ENCODE results near the gene IRF2BP2. TPM values are rescaled to one million over a fixed set of nuclear protein-coding genes. Genes with fewer than 3 reads are reported as not detected.

IRF2BP2 gene
- total and polyA plus RNA-seq, 2 of the 13 experiments (the other 11 are each of a cell fraction or from before 2014, with no cell fraction given), result 140 to 147 TPM

DNA sequence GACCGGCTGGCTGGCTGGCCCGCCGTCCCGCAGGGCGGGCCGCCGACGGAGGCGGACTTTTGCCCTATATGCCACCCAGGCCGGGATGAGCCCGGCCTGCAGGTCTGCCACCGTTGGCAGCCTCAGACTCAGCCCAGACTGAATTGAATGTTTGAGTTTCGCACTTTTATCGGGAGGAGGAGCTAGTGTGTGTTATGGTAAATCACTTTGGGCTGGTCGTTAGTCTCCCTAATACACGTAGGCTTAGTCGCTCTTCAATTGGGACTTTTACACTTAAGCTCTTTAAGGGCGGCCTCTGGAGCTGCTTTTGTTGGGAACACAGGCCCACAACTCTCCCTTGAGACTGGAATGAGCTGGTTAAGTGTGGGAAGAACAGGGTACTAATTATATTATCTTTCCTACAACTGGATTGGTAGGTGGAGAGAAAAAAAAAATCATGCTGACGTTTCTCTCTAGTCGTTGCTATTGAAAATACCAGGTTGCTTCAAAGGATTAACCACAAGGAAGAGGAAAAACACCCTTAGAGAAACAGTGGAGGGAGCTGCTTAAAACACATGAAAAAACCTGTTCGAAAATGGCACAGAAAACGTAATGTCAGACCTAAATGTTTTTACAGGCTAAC lies 1.4 kb upstream of the IRF2BP2 start (continued):
- TF ChIP-seq MATR3 (CRISPR knock-in tag; IDR thresholded peaks at IDR 0.05), result no peak
- TF ChIP-seq TP53 (CRISPR knock-in tag; conservative IDR thresholded peaks at IDR 0.05), result no peak; the same call in 1 of the 2 replicates
- no peak; the same call in 1 of the 2 replicates for TF ChIP-seq SAP130 (CRISPR knock-in tag; IDR thresholded peaks at IDR 0.05; ENCODE audit: low read depth)
- TF ChIP-seq ZNF691 (CRISPR knock-in tag; IDR thresholded peaks at IDR 0.05; ENCODE audit: borderline replicate concordance, low read depth), result no peak
- no peak for TF ChIP-seq ZNF382 (CRISPR knock-in tag; IDR thresholded peaks at IDR 0.05; ENCODE audit: borderline replicate concordance)
- TF ChIP-seq NFYC (CRISPR knock-in tag; IDR thresholded peaks at IDR 0.05), result peak; percentile 39
- TF ChIP-seq, protein P1, sequence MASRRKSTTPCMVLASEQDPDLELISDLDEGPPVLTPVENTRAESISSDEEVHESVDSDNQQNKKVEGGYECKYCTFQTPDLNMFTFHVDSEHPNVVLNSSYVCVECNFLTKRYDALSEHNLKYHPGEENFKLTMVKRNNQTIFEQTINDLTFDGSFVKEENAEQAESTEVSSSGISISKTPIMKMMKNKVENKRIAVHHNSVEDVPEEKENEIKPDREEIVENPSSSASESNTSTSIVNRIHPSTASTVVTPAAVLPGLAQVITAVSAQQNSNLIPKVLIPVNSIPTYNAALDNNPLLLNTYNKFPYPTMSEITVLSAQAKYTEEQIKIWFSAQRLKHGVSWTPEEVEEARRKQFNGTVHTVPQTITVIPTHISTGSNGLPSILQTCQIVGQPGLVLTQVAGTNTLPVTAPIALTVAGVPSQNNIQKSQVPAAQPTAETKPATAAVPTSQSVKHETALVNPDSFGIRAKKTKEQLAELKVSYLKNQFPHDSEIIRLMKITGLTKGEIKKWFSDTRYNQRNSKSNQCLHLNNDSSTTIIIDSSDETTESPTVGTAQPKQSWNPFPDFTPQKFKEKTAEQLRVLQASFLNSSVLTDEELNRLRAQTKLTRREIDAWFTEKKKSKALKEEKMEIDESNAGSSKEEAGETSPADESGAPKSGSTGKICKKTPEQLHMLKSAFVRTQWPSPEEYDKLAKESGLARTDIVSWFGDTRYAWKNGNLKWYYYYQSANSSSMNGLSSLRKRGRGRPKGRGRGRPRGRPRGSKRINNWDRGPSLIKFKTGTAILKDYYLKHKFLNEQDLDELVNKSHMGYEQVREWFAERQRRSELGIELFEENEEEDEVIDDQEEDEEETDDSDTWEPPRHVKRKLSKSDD (CRISPR knock-in tag; IDR thresholded peaks at IDR 0.05; ENCODE audit: low read depth), result no peak
- TF ChIP-seq ZNF709 (CRISPR knock-in tag; IDR thresholded peaks at IDR 0.05), result peak; percentile 17
- 0 out of 2 replicates have a peak, but pooled peaks have one; percentile 42 for TF ChIP-seq KDM4B (CRISPR knock-in tag; IDR thresholded peaks at IDR 0.05)
- TF ChIP-seq KAT7 (CRISPR knock-in tag; IDR thresholded peaks at IDR 0.05; ENCODE audit: borderline replicate concordance), result no peak
- no peak for TF ChIP-seq ZKSCAN1 (IDR thresholded peaks at IDR 0.05; ENCODE audit: low read length)
- no peak; the same call in 1 of the 2 replicates for TF ChIP-seq ZNF614 (CRISPR knock-in tag; IDR thresholded peaks at IDR 0.05; ENCODE audit: borderline replicate concordance)
- no peak for TF ChIP-seq LBX2 (CRISPR knock-in tag; IDR thresholded peaks at IDR 0.05; ENCODE audit: borderline replicate concordance)
- TF ChIP-seq ZNF205 (CRISPR knock-in tag; IDR thresholded peaks at IDR 0.05), result no peak
- TF ChIP-seq THAP9 (CRISPR knock-in tag; IDR thresholded peaks at IDR 0.05; ENCODE audit: borderline replicate concordance), result no peak
- no peak for TF ChIP-seq ZNF772 (CRISPR knock-in tag; IDR thresholded peaks at IDR 0.05)
- no peak for TF ChIP-seq ZNF83 (CRISPR knock-in tag; IDR thresholded peaks at IDR 0.05; ENCODE audit: borderline replicate concordance)
- TF ChIP-seq ZNF891 (CRISPR knock-in tag; IDR thresholded peaks at IDR 0.05), result no peak
- peak; percentile 16; the same call in 1 of the 2 replicates for TF ChIP-seq SNAPC5 (CRISPR knock-in tag; IDR thresholded peaks at IDR 0.05; ENCODE audit: borderline replicate concordance)
- no peak for TF ChIP-seq CREB1 (IDR thresholded peaks at IDR 0.05)
- TF ChIP-seq CREB1 (CRISPR knock-in tag; IDR thresholded peaks at IDR 0.05), result peak; percentile 31; the same call in 1 of the 2 replicates
- no peak for TF ChIP-seq CEBPB (IDR thresholded peaks at IDR 0.05; ENCODE audit: borderline replicate concordance, low read depth, low read length)
- peak; percentile 69 for TF ChIP-seq SKI (IDR thresholded peaks at IDR 0.05; ENCODE audit: partially characterized antibody)
- TF ChIP-seq ZNF350 (CRISPR knock-in tag; IDR thresholded peaks at IDR 0.05; ENCODE audit: borderline replicate concordance, low read depth), result no peak

Data from HepG2 (cell line).